Nephron progenitor cell (in vitro differentiated cells): ENCODE data around the gene SLIT1.
"Not testable (repeated sequence)": the region's sequence is repeated elsewhere in the genome, so short reads cannot be mapped to it uniquely, and the experiment has no call there.

Experiments
- DNase-seq: peaks from one replicate; pipeline ENCODE4 v3.0.0; 2021
- H3K27ac Mint-ChIP-seq: 2 replicates; pipeline ENCODE4 v1.8.0; 2021; ENCODE audit warnings: mild to moderate bottlenecking, moderate library complexity, mixed read lengths
- H3K27me3 Mint-ChIP-seq: 2 replicates; pipeline ENCODE4 v1.8.0; 2021; ENCODE audit warnings: mild to moderate bottlenecking, low read depth, mixed read lengths; ENCODE audit not compliant: poor library complexity
- H3K36me3 Mint-ChIP-seq: 2 replicates; pipeline ENCODE4 v1.8.0; 2021; ENCODE audit warnings: low read depth, mixed read lengths
- H3K4me1 Mint-ChIP-seq: 2 replicates; pipeline ENCODE4 v1.8.0; 2021; ENCODE audit warnings: mixed read lengths
- H3K4me3 Mint-ChIP-seq: 2 replicates; pipeline ENCODE4 v1.8.0; 2021; ENCODE audit warnings: mild to moderate bottlenecking, moderate library complexity, mixed read lengths
- H3K9me3 Mint-ChIP-seq: 2 replicates; pipeline ENCODE4 v1.8.0; 2021; ENCODE audit warnings: mild to moderate bottlenecking, moderate library complexity, mixed read lengths
- TF ChIP-seq, protein P1 (sequence below): fragments of 200-600 bp; sonication (generic); IDR thresholded peaks from 2 replicates; pipeline ENCODE4 v1.5.0; 2021; ENCODE audit warnings: antibody characterized with exemption

The SLIT1 gene

GRCh38 chr10:97089209-97089870, 96.4 kb downstream of the SLIT1 start:
- H3K4me3 Mint-ChIP-seq = peak overlapping the region; percentile 46
- peak overlapping the region; percentile 90 for H3K27ac Mint-ChIP-seq
- no peaks in the 10 kb centered on the region for H3K36me3 Mint-ChIP-seq
- peaks cover 49% of the 10 kb centered on the region for H3K27me3 Mint-ChIP-seq
- TF ChIP-seq, protein P1, sequence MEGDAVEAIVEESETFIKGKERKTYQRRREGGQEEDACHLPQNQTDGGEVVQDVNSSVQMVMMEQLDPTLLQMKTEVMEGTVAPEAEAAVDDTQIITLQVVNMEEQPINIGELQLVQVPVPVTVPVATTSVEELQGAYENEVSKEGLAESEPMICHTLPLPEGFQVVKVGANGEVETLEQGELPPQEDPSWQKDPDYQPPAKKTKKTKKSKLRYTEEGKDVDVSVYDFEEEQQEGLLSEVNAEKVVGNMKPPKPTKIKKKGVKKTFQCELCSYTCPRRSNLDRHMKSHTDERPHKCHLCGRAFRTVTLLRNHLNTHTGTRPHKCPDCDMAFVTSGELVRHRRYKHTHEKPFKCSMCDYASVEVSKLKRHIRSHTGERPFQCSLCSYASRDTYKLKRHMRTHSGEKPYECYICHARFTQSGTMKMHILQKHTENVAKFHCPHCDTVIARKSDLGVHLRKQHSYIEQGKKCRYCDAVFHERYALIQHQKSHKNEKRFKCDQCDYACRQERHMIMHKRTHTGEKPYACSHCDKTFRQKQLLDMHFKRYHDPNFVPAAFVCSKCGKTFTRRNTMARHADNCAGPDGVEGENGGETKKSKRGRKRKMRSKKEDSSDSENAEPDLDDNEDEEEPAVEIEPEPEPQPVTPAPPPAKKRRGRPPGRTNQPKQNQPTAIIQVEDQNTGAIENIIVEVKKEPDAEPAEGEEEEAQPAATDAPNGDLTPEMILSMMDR = no peak
- peaks cover 43% of the 10 kb centered on the region for H3K4me1 Mint-ChIP-seq
- DNase-seq = peak; percentile 46
- no peaks in the 10 kb centered on the region for H3K9me3 Mint-ChIP-seq

- Mint-ChIP-seq H3K27me3 (peaks cover 52% of the 10 kb centered on the region), H3K27ac (no peak overlapping the region), H3K4me3 (no peak overlapping the region), H3K4me1 (peaks cover 41% of the 10 kb centered on the region), H3K36me3 (no peaks in the 10 kb centered on the region), H3K9me3 (no peaks in the 10 kb centered on the region)
- no peak for DNase-seq
- TF ChIP-seq, protein P1 = no peak
Measured at GRCh38 chr10:97087296-97087695, 98.5 kb downstream of the SLIT1 start.

DNA sequence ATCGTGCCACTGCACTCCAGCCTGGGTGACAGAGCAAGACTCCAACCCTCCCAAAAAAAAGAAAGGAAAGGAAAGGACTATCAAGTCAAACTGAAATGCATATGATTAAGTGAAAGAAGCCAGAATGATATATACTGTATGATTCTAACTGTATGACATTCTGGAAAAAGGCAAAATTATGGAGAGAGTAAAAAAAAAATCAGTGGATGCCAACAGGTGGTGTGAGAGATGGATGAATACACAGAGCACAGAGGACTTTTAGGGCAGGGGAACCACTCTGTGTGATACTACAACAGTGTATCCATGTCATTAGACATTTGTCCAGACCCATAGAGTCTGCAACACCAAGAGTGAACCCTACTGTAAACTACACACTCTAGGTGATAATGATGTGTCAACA, 99.2 kb downstream of the SLIT1 start:
- no peak for DNase-seq
- Mint-ChIP-seq H3K27me3 (peaks cover 52% of the 10 kb centered on the region), H3K4me3 (no peak overlapping the region), H3K9me3 (no peaks in the 10 kb centered on the region), H3K4me1 (peaks cover 35% of the 10 kb centered on the region), H3K36me3 (no peaks in the 10 kb centered on the region), H3K27ac (no peak overlapping the region)
- TF ChIP-seq, protein P1 = no peak

DNA sequence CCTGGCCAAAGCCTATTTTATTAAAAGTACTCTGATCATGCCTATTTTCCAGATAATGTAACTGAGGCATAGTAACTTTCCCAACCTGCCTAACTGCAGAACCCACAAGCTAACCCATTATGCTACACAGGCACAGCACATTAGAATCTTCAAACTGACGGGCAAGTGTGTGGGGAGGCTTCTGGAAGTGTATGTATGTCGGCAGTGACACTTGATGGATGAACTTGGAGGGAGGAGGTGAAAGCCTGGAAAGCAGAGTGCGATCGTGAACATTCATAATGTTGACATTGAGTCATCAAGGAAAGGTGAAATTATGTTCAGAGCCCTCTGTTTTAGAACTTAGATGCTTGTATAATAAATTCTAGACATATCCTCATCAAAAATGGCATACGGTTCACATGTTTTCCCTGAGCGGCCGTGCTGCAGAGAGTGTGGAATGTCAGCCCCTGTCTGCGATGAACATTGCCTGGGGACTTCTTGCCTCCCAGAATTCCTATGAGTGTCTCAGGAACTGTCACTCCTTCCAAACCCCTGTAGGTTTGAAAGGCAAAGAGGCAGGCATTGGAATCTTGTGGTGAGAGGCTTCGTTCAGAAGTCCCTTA, 102.4 kb downstream of the SLIT1 start:
- H3K4me1 Mint-ChIP-seq = peaks cover 29% of the 10 kb centered on the region
- no peak overlapping the region for H3K27ac Mint-ChIP-seq
- TF ChIP-seq, protein P1 = no peak
- no peaks in the 10 kb centered on the region for H3K9me3 Mint-ChIP-seq
- H3K27me3 Mint-ChIP-seq = peaks cover 36% of the 10 kb centered on the region
- DNase-seq = no peak
- H3K36me3 Mint-ChIP-seq = no peaks in the 10 kb centered on the region
- H3K4me3 Mint-ChIP-seq = no peak overlapping the region

DNA sequence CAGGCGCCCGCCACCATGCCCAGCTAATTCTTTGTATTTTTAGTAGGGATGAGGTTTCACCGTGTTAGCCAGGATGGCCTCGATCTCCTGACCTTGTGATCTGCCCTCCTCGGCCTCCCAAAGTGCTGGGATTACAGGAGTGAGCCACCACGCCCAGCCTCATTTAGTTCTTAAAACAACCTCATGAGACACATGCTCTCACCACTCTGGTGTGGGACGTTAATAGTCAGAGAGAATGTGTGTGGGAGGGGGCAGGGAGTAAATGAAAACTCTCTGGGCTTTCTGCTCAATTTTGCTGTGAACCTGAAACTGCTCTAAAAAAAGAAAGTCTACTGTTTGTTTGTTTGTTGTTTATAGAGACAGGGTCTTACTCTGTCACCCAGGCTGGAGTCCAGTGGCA, 103.2 kb downstream of the SLIT1 start:
- Mint-ChIP-seq H3K27me3 (peaks cover 39% of the 10 kb centered on the region), H3K4me1 (peaks cover 32% of the 10 kb centered on the region)
- not testable (repeated sequence) for H3K9me3 Mint-ChIP-seq, DNase-seq, H3K4me3 Mint-ChIP-seq, H3K36me3 Mint-ChIP-seq, H3K27ac Mint-ChIP-seq

- TF ChIP-seq, protein P1 = peak; percentile 70
- H3K4me3 Mint-ChIP-seq = no peak overlapping the region
- H3K27me3 Mint-ChIP-seq = peaks cover 35% of the 10 kb centered on the region
Measured at GRCh38 chr10:97081621-97082235, 104.0 kb downstream of the SLIT1 start.

More at GRCh38 chr10:97081621-97082235, 104.0 kb downstream of the SLIT1 start:
- Mint-ChIP-seq H3K4me1 (peaks cover 41% of the 10 kb centered on the region), H3K9me3 (no peaks in the 10 kb centered on the region), H3K27ac (no peak overlapping the region), H3K36me3 (no peaks in the 10 kb centered on the region)
- DNase-seq = peak; percentile 93
